NK-92 (cell line): Measurements from ENCODE around the gene SCN2A.

Experiments used
- DNase-seq: peaks from one replicate; lab custom pipeline; 2025; ENCODE audit not compliant: unreplicated experiment; lab: John Stamatoyannopoulos, UW

Gene SCN2A

GRCh38 chr2:165410276-165410675 is 171.1 kb downstream of the SCN2A start:
- DNase-seq: no peak

- no peak for DNase-seq
These were observed 175.0 kb downstream of the SCN2A start for GRCh38 chr2:165414187-165414586.

- no peak for DNase-seq
These were observed 177.8 kb downstream of the SCN2A start for GRCh38 chr2:165417009-165417408.

- no peak for DNase-seq
These were observed 181.0 kb downstream of the SCN2A start for GRCh38 chr2:165420231-165420630.

- no peak for DNase-seq
These were observed 183.9 kb downstream of the SCN2A start for GRCh38 chr2:165423081-165423480.

- no peak for DNase-seq
These were observed 186.3 kb downstream of the SCN2A start for GRCh38 chr2:165425556-165425955.

GRCh38 chr2:165427686-165428085 is 188.5 kb downstream of the SCN2A start:
- DNase-seq: no peak

- no peak for DNase-seq
These were observed 189.7 kb downstream of the SCN2A start for GRCh38 chr2:165428926-165429325.

GRCh38 chr2:165431014-165431413 is 191.8 kb downstream of the SCN2A start:
- DNase-seq: no peak

GRCh38 chr2:165432234-165432966 is 193.2 kb downstream of the SCN2A start:
- no peak for DNase-seq

GRCh38 chr2:165434865-165435496 is 195.8 kb downstream of the SCN2A start:
- no peak for DNase-seq

- no peak for DNase-seq
These were observed 196.4 kb downstream of the SCN2A start for GRCh38 chr2:165435611-165436010.

GRCh38 chr2:165436559-165436958 is 197.3 kb downstream of the SCN2A start:
- no peak for DNase-seq

GRCh38 chr2:165440367-165440766 is 201.2 kb downstream of the SCN2A start:
- DNase-seq: no peak
